AG10803 (cell line): ENCODE measurements around the gene ATXN1.

Experiments used
- DNase-seq: peaks from one replicate; pipeline ENCODE4 v3.0.0; 2010; ENCODE audit warnings: low read depth
- H3K4me3 ChIP-seq: 2 replicates; pipeline ENCODE4 v1.5.1; 2011; ENCODE audit warnings: mild to moderate bottlenecking, low read length, control low read depth
- TF ChIP-seq, protein P1 (sequence below): conservative IDR thresholded peaks from 2 replicates; pipeline ENCODE4 v1.5.1; 2011; ENCODE audit warnings: mild to moderate bottlenecking, low read length, control low read depth, inconsistent platforms

Gene ATXN1

DNA sequence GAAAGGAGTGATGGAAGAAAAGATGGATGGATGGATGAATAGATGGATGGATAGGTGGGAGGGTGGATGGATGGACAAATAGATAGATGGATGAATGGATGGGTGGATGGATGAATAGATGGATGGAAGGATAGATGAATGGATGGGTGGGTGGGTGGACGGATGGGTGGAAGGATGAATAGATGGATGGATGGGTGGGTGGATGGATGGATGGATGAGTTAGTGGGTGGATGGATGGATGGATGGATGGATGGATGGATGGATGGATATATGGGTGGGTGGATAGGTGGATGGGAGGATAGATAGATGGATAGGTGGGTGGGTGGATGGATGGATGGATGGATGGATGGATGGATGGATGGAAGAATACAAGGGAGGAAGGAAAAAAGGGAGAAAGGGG, 82.2 kb downstream of the ATXN1 start:
- TF ChIP-seq, protein P1, sequence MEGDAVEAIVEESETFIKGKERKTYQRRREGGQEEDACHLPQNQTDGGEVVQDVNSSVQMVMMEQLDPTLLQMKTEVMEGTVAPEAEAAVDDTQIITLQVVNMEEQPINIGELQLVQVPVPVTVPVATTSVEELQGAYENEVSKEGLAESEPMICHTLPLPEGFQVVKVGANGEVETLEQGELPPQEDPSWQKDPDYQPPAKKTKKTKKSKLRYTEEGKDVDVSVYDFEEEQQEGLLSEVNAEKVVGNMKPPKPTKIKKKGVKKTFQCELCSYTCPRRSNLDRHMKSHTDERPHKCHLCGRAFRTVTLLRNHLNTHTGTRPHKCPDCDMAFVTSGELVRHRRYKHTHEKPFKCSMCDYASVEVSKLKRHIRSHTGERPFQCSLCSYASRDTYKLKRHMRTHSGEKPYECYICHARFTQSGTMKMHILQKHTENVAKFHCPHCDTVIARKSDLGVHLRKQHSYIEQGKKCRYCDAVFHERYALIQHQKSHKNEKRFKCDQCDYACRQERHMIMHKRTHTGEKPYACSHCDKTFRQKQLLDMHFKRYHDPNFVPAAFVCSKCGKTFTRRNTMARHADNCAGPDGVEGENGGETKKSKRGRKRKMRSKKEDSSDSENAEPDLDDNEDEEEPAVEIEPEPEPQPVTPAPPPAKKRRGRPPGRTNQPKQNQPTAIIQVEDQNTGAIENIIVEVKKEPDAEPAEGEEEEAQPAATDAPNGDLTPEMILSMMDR: no peak
- no peak overlapping the region for H3K4me3 ChIP-seq
- no peak for DNase-seq

DNA sequence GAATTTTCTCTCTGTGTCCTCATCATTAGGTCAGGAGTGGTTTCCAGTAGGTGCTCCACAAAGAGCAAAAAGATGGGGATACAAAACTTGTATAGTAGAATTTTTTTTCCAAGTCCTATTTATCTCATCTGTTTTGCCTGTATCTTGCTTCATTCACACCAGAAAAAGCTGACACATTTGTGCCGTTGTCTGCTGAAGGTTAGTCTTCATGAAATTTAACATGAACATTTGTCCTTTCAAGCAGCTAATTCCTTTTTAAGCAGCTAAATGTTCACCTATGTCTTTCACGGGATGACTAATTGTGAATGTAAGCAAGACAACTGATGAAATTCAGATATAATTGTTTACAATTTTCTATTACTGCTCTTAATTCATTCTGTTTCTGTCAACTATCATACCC, 83.8 kb downstream of the ATXN1 start:
- no peak for DNase-seq
- H3K4me3 ChIP-seq: no peak overlapping the region
- TF ChIP-seq, protein P1: no peak

GRCh38 chr6:16676978-16677377, 84.3 kb downstream of the ATXN1 start:
- DNase-seq: peak; percentile 70
- TF ChIP-seq, protein P1: no peak
- no peak overlapping the region for H3K4me3 ChIP-seq

- TF ChIP-seq, protein P1: no peak
- DNase-seq: no peak
- no peak overlapping the region for H3K4me3 ChIP-seq
These were observed 84.9 kb downstream of the ATXN1 start for GRCh38 chr6:16676376-16676775.

DNA sequence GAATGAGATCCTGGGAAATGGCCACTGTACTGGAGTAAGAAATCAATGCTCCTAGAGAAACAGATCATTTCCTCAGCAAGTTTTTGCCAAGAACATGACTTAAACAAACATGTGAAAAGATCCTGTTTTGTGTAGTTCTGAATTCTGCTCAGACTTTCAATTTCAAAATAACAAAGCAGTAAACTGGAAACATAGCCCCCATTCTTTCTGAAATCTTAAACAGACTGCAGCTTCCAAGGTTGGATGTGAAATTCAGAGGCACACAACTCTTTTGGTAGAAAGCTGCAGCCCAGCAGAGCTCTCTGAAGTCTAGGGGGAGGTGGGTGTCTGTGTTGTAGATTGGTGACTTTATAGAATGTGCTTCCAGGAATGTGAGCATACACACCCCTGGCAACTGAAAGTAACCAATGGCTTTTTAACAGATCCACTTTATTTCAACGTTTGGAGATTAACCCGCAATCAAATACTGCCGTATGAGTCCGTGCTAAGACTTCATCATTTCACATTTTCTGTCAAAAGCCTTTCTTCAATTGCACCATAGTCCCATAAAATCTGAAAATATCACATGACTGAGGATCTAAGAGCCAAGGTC, 86.4 kb downstream of the ATXN1 start:
- peak; percentile 73 for DNase-seq
- peak overlapping the region; percentile 1; the same call in 1 of the 2 replicates for H3K4me3 ChIP-seq
- TF ChIP-seq, protein P1: no peak

- DNase-seq: no peak
- no peak overlapping the region for H3K4me3 ChIP-seq
- TF ChIP-seq, protein P1: no peak
These were observed 88.1 kb downstream of the ATXN1 start for GRCh38 chr6:16673011-16673797.
